Urothelium cell line (cell line): ENCODE results near the gene COL3A1.

Experiments used
- DNase-seq: peaks from one replicate; pipeline ENCODE4 v3.0.0; 2011; ENCODE audit warnings: low spot score, mixed read lengths
- FAIRE-seq: peaks from 2 replicates; lab custom pipeline; 2011; peaks lifted over from hg19 to GRCh38; lab: Jason Lieb, UNC

Gene COL3A1

DNA sequence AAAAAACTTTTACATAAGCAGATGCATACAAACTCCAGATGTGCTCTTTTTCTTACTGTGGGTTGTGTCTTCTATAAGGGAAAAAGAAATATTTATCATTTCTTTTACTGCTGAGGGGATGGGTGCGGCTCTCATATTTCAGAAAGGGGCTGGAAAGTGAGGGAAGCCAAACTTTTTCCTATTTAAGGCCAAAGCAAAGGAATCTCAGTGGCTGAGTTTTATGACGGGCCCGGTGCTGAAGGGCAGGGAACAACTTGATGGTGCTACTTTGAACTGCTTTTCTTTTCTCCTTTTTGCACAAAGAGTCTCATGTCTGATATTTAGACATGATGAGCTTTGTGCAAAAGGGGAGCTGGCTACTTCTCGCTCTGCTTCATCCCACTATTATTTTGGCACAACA lies at the start of gene COL3A1:
TSS of gene COL3A1 (plus strand) at position 210 of the 400 bp plus-strand sequence. CDS start at position 327, 117 bp downstream.
- no peak for DNase-seq
- no peak for FAIRE-seq

DNA sequence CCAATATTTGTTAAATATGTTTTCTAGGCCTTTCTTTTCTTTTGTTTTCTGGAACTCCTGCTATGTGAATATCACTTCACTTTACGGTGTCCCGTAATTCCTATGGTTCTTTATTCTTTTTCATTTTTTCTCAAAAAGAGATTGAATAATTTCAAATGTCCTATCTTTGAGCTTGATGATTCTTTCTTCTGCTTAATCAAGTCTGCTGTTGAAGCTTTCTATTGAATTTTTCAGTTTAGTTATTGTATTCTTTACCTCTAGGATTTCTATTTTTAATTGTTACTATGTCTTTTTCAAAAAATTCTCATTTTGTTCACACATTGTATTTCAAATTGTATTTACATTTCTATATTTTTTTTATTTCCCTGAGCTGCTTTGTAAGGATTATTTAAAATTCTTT lies 45.5 kb upstream of the COL3A1 start:
- DNase-seq (no peak), FAIRE-seq (no peak)

DNA sequence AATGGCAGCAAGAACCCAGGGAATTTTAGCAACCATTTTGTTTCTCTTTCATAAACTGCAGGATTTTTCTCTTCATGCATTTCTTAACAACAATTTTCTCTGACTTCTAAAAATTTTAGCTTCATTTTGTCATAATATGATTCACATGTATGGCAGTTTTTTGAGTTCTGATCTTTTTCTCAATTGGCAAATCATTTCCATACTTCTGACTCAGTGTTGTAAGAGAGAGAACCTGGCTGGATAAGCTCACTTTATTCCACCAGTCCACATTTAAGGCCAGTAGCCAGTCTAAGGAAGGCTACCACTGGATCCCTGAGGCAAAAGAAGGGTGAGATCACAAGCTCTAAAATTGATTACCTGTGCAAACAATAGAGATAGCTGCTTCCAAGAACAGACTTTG lies 42.8 kb upstream of the COL3A1 start:
- no peak for FAIRE-seq
- DNase-seq, result no peak

DNA sequence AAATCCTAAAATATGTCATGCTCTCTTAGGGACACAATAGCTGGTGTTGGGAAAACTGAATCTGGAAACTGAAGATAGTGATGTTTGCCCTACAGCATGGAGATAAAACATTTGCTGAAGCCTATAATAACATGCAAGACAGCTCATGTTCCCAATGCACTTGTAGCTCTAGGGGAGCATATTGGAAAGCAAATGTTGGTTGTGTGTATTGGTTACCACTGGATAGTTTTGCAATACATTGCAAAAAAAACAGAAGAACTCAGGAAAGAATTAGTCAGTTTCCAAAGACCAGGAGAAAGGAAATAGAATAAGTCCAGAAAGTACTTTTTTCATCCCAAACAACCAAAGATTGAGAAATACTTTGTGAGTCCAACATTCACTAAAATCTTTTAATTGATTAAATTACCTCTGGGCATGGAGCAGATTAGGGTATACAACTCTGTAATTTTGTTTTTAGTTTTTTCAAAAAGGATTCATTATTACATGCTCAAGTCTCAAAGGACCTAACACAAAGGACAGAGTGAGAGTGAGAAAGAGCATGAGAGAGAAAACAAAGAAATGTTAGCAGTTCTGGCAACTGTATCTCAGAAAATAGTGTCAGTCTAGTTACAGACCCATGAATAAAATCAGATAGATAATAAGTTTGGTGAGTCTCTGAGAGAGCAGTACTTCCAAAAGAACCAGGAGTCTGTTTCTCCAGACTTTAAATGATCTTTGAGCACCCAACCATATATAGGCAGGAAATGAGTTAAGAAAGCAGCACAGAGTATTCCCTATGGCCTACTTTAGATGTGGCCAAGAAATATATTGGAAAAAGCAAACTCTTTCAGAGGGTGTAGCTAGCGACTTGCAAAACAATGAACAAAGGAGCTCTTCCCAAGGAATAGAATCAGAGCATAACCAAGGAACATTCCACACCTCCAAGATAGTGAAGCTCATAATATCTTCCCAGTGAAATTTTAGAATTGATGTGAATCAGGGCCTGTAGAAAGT lies 36.6 kb upstream of the COL3A1 start:
- no peak for DNase-seq

DNA sequence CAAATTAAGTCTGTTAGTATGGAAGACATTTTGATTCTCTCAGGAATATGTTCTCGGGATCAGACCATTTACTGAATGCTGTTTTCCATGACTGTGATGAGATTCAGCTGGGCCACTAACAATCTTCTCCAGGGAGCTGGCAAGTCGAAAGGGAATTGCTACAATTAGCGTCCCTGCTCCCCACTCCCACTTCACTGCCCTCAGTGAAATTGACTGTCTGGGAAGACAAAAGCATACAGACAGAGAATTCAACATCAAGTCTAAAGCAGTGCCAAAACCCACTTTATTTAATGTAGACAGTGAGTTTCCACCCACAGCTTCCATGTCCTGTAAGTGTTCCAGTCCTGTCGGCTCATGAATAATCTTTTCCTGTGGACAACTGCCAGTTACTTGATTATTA lies 34.0 kb upstream of the COL3A1 start:
- FAIRE-seq, result no peak

More for the DNA sequence above, 36.6 kb upstream of the COL3A1 start:
- no peak for FAIRE-seq

DNA sequence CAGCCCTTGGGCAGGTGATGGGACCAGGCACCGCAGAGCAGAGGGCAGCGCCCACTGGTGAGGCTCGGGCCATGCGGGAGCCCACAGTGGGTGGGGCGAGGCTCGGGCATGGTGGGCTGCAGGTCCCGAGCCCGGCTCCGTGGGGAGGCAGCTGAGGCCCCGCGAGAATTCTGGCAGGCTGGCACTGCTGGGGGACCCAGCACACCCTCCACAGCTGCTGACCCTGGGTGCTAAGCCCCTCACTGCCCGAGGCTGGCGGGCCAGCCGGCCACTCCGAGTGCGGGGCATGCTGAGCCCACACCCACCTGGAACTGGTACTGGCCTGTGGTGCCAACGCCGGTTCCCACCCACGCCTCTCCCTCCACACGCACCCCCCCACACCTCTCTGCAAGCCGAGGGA lies 29.7 kb upstream of the COL3A1 start:
- FAIRE-seq (no peak), DNase-seq (no peak)

More for the DNA sequence above, 34.0 kb upstream of the COL3A1 start:
- no peak for DNase-seq

DNA sequence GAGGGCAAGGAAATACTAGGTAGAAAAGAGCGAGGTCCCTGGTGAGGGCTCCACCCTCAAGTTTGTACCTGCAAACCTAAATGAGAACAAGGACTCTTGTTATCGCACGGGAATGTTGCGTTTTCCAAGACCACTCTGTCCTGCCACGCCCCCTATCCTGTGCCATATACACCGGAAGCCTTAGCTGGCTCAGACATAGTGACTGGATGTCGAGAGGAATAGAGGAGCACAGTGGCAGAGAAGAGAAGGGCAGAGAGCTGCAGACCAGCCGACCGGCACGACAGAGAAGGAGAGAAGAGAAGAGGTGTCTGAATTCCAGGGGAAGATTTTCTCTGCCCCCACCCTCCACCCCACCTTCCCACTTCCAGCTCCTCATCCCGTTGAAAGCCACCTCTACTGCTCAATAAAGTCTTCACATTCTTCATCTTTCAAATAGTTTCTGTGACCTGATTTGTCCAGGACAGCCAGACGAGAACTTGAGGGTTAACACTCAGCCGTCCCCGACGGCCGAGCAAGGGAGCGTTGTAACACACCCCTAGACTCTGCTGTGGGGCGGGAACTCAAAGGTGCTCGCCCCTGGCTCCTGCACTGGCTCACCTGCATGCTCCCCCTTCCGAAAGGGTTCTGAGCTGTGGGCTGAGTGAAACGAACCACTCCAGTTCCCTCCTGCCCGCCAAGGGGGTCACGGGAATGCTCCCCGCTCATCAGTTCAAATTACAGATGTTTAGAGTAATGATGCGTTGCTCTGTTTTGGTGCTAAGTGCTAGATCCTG lies 24.9 kb upstream of the COL3A1 start:
- FAIRE-seq, result no peak
- no peak for DNase-seq

DNA sequence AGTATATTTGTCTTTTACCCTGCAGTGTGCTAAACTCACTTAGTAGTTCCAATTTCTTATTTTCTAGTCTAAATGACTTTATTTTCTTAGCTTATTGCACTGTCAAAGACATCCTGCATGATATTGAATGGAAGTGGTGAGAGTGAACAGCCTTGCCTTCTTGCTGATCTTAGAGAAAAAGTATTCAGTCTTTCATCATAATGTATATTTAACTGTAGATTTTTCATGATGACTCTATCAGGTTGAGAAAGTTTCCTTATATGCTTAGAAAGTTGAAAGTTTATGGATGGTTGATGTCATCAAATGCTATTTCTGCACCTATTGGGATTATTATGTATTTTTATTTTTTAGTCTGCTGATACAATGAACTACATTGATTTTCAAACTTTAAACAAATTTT lies 21.3 kb upstream of the COL3A1 start:
- FAIRE-seq (no peak), DNase-seq (no peak)

DNA sequence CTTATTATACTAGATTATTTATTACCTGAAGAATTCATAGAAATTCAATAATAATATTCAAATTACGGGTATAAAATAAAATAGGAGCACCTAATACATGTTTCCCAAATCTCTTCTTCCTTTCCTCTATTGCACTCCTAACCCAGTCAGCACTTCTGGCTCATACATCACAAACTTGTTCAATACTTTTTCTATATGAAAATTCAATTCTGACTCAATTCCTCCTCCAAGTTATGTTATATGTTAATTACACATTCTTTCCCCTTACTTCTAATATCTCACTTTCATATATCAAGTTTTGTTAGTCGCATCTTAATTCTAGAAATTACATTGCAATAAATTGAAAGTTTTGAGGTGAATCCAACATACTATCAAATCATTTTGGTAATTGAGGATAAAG lies 17.9 kb upstream of the COL3A1 start:
- no peak for DNase-seq
- no peak for FAIRE-seq

DNA sequence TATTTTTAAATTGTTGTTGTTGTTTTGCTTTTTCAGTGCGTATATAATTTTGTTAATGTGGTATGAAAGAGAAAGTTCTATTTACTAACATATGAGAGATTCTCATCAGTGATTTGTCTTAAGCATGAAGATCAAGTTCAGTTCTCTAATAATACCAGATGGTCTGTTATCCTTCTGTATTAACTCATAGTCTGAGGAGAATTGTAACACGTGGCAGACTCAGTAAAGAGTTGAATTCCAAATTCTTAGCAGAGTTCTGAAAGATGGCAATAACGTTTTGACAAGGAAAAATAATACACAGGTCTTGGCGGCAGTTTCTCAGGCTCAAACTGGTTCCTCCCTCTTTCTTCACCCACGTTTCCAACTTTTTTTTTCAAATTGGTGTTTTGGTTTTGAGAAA lies 17.2 kb upstream of the COL3A1 start:
- no peak for FAIRE-seq
- DNase-seq, result no peak

DNA sequence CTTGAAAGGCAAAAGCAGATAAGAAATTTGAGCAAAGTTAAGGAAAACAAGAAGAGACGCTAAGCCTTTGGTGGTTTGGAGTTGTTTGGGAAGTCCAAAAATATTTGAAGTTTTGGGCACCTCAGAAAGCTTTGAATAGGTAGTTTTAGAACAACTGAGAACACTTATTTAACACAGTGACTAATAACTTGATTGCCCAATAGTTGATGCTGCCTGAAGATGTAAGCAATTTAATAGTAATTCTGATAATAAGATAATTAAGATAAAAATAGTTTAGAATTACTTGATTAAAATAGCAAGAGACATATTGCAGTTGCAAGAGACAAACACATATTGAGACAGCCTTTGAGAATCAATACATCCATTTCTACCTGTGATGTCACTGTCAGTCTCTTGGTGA lies 16.5 kb upstream of the COL3A1 start:
- FAIRE-seq (no peak), DNase-seq (no peak)

DNA sequence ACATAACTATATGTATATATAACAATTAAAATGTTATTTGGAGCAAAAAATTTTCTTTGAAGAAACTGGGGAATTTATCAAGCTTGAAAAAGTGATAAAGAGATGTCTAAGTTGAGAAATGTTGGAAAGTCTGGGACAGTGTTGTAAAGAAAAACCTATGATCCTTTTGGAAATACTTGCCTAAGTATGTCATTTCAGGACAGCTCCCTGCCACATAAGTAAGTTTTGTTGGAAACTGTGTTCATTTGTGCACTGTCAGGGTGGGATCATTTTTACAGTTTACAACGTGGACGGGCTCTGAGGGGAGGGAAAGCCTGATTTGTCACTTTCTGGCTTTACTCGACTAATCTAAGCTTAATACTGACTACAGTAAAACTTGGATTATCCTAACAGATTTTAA lies 10.4 kb upstream of the COL3A1 start:
- DNase-seq (no peak), FAIRE-seq (no peak)

DNA sequence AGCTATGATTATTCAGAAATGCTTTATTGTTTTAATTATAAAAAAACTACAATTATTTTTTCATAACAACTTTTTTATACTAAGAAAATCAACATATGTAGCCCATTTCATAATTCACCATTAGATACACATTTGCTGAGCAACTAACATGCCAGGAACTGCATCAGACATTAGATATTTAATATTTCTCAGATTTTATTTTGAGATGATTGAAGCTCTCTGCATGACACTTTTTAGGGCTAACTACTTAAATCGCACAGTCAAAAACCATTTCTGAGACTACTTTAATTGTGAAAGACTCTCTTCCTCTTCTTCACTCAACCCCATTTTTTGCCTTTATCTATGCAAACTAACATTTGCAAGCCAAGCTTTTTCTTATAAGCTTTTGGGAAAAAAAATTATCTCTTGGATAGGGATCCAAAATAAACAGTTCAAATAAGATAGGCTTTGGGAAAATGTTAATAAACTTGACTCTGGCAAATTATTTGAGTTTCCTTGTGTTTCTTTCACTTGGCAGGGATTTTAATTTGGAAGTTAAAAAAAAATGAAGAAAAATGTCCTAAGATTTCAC lies 9.1 kb upstream of the COL3A1 start:
- no peak for FAIRE-seq

DNA sequence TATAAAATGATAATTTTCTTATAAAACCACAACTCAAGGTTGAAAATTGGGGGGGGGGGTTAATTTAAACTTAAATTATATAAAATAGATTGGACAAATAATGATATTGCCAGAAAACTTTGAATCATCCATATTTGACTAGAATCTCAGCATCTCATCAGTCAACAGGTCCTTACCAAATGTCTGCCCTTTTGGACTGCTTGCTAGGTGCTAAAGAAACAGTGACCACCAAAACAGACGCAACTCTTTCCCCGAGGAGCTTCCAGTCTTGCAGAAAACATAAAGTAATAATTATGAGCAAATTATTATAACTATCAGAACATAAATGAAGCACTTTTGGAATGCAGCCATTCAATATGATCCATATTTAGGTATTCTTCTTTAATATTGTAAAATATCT lies 8.6 kb upstream of the COL3A1 start:
- DNase-seq (no peak), FAIRE-seq (no peak)

More for the DNA sequence above, 9.1 kb upstream of the COL3A1 start:
- no peak for DNase-seq

DNA sequence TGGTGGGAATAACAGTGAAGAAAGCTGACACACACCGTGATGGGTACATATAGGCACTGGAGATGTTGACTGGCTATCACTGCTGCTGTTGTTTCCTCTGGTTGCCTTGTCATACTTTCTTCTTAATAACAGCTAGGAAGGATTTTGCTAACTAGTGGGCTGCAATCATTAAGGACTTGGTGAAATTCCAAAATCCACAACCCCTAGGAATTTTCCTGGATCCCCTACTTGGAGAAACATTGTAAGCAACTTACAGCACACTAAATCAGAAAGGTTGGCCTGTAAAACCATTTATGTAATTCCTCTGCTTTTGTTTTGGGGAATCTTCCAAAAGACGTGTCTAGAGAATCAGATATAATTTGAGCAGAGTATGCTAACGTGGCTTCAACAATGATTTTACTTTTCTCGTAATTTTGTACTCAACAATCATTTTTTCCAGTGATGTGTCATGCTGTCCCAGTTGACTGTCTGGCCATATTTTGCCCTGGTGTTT lies 8.0 kb upstream of the COL3A1 start:
- FAIRE-seq, result no peak
- no peak for DNase-seq

DNA sequence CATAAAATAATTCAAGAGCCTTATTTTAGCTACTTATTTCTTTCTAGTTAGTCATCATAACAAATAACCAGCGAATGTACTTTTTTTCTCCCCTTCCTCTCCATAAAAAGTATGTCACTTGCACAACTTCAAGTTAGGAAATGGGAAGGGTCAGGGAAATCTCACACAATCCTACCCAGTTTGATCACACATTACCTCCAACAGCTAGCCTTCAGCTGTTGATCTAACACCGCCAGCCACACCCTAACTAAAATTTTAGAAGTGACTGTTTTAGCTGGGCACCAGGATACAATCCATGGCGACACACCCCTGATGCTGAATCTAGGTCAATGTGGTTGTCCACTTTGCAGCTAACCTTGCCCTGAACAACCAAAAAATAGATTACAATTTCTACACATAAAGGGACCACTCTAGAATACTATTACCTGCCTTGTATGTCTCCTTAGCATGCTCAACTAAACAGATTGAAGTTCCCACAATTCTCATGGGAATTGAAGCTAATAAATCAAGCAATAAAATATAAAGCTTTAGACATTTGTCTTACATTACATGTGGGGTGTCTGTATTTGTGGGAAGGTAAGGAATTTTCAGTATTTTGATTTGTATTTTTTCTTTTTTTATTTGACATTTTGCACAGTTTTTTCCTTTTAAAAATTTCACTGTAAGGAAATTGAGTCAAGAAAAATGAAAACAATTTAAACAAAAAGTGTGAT lies 7.3 kb upstream of the COL3A1 start:
- DNase-seq (no peak), FAIRE-seq (no peak)

DNA sequence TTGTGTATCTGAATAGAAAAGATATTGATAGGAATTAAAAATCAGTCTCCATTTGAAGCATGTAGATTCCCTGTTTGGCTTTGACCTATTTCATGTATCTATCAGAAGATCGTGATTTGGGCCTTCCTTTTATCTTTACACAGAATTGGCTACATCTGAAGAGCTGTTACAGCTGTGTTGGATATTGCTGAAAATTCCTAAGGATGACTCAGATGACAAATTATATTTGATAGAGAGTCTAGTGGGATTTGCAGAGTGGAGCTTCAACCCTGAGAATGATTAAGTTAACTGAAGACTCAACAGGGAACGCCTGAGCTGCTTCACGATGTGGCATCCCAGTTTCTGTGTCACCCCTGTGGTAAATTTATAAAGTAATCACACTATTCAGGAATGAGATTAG lies 4.9 kb upstream of the COL3A1 start:
- FAIRE-seq (no peak), DNase-seq (no peak)

DNA sequence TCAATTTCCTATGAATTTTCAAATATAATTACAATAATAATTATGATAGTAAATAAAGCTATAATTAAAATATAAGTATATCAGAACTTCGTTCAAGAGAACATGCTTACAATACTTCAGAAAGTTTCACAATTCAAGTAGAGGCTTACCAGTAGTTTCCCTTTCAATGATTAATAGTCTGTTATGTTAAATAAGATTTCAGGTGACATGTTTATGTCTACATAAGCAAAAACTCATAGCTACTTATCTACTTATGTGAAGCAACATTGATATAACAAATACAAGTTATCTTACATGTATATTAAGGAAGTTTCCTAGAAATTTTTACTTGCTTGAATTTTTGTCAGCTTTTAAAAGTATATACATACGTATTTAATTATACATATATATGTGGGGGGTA lies 4.5 kb upstream of the COL3A1 start:
- DNase-seq, result no peak

DNA sequence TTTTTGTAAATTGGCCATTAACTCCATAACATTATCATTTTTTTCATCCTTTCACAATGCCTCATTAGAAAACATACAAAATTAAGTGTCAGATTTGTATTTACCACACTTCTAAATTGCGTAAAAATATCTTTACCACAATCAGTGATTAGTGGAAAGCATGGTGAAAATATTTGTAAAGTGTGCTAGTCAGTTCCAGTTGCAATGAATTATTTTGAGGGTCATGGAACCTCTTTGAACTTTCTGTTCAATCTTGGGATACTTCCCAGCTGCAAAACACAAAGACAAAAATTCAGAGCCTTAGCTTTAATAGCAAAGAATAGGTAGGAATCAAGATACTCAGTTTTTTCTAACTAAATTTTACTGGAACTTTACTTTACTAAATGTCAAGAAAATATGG lies 4.0 kb upstream of the COL3A1 start:
- FAIRE-seq (no peak), DNase-seq (no peak)

More for the DNA sequence above, 4.5 kb upstream of the COL3A1 start:
- no peak for FAIRE-seq

DNA sequence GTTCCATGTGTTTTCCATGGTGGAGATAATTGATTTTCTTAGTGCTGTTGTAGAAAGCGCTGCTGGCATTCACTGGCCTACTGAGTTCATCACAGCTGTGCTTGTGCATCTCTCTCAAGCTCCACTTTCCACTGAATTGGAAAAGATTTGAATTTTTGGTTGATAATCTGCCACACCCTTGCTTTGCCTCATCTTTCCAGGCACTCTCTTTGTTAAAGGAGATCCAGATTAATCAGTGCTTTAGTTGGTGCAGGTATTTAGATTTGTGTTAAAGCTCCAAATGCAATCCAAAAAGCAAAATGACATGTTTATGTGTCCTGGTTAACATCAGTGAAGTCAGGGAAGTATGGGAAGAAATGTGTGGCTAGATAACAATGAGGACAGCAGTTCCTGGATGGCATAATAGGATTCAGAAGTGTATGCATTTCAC lies 2.7 kb upstream of the COL3A1 start:
- DNase-seq, result no peak
- no peak for FAIRE-seq

DNA sequence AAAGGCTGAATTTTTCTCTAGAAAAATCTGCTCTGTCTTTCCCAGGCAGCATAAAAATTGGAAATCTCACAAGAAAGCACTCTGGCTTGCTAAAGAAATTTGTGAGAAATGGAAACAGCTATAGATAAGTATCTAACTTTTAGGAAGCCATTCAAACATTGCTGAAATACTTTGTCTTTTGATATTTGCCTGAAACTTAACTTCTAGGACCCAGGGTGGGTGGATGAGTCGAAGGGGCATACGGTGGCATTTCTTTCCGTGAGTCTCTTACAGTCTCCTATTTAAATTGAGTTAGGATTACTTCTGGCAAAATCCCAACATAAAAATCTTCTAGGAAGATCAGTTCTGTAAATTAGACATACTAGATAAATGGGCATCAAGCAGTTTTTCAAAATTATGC lies 532 bp upstream of the COL3A1 start:
- FAIRE-seq (no peak), DNase-seq (no peak)
